GM19467 (cell line): Measurements from ENCODE around the gene RAPGEF5.

Experiments used
- ATAC-seq: cut with Tn5 transposase; IDR thresholded peaks from one replicate; pipeline ENCODE4 v1.9.1; 2021; ENCODE audit warnings: mild to moderate bottlenecking, moderate library complexity; ENCODE audit not compliant: unreplicated experiment

The RAPGEF5 gene

DNA sequence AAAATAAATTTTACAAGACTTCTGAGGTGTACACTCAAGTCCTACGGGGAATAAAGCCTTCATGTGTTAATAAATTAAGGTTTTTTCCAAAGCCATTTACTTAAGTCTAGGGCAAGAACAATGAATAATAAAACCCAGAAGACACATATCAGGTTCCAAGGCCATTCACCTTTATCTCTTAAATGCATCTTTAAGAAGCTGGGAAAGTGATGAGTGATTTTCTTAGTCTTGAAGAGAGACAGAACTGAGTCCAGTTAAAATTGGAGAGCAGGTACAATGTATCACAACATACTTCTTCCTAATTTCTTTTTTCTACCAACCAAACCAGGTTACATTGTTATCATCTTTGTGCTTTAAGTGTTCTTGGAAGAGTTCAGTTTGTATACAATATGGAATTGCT, 189.5 kb downstream of the RAPGEF5 start:
- ATAC-seq: no peak

DNA sequence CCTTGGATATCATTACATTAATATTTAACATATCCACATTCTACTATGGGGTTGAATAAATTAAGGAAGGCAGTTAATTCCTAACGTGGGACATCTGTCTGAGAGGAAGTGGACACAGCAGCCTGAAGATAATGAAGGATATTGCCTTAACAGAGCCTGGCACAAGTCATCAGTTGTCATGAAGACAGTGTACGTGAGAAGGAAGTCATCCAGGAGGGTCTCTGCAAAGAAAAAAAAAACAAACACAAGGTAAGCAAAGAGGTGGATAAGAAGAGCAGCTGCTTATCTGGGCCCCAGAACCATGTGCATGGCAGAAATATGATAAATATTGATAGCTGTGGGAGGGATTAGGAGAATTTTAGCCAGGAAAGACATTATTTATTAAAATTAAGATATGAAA, 190.0 kb downstream of the RAPGEF5 start:
- ATAC-seq: no peak

DNA sequence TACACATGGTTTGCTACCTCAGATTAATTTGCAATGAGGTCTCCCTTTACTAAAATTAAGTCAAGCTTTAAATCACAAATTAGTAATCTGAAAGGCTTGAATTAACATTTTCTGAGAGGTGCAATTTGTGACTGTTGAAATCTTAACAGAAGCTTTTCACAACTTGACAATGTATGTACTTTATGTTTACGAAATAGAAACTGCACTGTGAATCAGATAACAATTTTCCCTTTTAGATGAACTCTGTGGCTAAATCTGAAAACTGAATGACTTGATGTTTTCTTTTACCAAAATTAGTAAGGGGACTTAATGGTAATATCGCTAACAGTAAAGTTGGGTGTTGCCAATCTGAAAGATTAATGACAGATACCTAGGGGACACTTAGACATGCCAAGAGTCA, 197.6 kb downstream of the RAPGEF5 start:
- ATAC-seq: no peak

- no peak for ATAC-seq
These were observed 199.4 kb downstream of the RAPGEF5 start for GRCh38 chr7:22157552-22157951.

DNA sequence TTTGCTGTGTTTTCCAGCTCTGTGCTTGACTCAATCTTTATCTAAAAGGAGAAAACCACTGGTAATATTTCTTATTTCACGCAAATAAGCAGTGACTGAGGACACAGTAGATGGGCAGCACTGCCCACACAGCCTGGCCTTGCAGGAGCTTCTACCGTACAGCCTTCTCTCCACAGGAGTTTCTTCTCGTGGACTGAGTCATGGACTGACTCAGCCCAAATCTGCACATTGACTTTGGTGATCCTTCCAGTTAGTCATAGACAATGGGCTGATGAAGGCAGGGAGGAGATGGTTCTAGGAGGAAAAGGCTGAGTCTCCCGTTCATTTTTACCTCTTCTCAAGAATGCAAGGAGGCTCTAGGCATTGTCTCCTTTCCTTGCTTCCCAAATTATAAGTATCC, 200.7 kb downstream of the RAPGEF5 start:
- no peak for ATAC-seq

- ATAC-seq: no peak
These were observed 202.8 kb downstream of the RAPGEF5 start for GRCh38 chr7:22154143-22154529.

DNA sequence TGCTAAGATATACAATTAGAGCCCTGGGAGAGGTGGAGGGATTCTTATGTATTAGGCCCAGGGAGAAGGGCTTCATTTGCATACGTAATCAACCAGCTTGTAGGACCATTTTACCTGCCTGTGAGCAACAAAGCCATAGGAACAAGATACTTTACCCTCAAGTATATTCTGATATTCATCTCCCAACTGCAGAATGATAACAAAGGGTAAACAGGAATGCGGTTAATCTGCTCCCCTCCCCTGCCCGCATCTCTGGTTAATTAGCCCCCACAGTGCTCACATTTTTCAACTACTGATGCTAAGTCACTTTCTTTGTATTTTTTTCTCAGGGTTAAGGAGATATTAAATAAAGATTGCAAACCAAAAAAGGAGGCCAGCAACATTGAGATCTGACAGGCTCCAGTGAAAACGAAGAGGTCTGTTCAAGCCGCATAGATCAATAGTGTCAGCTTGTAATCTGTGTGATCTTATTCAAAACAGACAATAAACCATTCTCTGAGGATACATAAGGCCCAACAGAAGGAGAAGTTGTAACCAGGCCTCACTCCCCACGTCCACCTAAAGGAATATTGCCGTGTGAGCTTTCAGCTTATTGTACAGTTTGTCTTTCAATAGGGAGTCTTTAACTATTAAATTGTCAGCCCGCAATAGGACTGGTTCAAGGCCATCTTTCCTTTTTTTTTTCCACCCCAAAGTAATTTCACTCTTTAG, 203.4 kb downstream of the RAPGEF5 start:
- no peak for ATAC-seq

DNA sequence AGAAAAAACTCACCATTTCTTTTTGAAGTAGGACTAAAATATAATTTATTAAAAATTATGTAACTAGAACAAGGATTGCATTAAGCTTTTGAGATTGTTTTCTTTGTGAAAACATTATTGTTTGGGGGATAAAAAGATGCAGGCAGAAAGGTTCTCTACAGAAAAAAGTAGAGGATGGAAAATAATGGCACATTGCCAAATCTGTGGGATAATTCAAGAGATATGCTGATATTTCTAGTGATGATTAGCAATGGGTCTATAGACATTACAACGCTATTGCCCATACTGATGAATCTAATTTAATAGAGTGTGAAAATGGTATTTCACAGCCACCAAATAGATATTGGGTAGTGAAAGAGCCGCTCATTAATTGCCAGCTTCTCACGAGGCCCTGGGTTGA, 204.3 kb downstream of the RAPGEF5 start:
- ATAC-seq: no peak

DNA sequence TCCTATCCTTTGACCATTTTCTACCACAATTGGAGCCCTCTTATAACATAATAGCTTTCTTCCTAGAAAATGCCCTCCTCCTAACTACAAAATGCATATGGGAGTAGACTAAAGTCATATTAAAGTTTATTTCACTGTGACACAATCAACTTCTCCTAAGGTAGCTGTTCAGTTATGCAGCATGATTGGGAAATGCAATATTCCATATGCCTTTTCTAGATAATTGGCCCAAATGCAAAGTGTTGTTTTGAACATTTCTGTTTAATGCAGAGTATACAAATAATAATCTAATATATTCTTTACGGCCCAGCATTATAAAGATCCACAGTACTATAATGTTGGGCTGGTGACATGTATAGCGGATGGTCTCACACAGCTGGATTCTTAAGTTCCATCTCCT, 205.1 kb downstream of the RAPGEF5 start:
- no peak for ATAC-seq

DNA sequence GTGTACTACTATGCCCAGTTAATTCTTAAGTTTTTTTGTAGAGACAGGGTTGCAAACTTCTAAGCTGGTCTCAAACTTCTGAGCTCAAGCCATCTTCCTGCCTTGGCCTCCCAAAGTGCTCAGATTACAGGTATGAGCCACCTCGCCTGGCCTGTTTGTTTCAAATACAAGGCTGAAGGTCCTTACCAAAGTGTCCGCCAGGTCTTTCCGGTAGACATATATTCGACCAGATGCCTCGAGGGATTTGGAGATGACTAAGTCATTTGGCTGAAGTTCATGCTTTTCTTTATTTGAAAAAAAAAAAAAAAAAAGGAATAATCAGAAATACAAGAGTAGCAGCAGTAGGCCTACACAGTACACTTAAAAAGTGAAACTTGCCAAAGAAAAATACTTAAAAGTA, 206.7 kb downstream of the RAPGEF5 start:
- no peak for ATAC-seq

- no peak for ATAC-seq
These were observed 209.1 kb downstream of the RAPGEF5 start for GRCh38 chr7:22147868-22148267.

GRCh38 chr7:22146961-22147512, 209.9 kb downstream of the RAPGEF5 start:
- no peak for ATAC-seq

DNA sequence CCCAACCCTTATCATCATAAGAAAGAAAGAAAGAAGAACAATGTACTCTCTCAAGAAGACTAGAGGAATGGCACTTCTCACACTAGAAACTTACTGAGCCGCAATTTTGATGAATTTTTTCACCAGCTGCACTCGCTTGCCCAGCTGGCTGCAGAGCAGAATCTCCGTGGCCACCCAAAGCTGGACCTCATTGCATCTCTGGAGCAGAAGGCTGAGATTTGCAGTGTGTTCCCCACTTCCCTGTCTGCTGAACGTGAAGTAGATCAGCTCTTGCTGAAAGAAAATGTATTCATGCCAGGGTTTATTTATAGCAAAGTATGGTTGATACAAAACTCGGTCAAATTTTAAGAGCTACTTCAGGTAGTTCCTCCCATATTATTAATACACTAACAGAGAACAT, 212.0 kb downstream of the RAPGEF5 start:
- no peak for ATAC-seq

DNA sequence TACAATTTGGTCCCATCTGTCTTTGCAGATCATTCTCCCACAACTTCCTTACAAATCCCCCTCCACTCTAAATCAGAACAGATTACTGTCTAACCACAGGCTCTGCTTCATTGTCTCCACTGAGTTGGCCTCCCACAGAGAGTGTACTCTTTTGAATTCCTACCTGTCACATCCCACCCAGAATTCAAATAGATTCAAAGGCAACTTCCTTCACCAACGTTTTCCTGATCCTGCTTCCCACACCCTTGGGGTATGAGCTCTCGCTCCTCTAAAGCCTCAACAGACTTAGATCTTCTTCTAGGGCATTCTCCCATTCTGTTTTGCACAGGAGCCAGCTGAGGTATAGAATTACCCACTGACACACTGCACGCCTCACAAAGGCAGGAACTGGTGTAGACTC, 213.5 kb downstream of the RAPGEF5 start:
- no peak for ATAC-seq

- no peak for ATAC-seq
These were observed 214.4 kb downstream of the RAPGEF5 start for GRCh38 chr7:22142572-22142971.

DNA sequence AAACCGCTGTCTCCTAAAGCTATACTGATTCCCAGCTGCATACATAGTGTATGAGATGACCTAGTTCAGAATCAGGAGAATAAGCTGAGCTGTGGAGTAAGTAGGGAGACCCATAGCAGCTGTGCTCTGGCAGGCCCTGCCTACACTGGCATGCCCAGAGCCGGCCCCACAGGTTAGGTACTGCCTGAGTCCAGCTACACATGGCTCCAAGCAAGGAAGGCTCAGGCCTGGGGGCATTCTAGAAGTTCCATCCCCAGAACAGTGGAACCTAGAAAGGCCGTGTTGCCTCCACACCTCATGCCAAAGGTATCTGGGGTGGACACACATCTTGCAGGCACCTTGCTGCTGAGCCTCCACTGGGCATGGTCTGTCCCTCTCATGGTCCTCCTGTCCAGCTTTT, 215.6 kb downstream of the RAPGEF5 start:
- no peak for ATAC-seq

- no peak for ATAC-seq
These were observed 216.4 kb downstream of the RAPGEF5 start for GRCh38 chr7:22140578-22140977.

DNA sequence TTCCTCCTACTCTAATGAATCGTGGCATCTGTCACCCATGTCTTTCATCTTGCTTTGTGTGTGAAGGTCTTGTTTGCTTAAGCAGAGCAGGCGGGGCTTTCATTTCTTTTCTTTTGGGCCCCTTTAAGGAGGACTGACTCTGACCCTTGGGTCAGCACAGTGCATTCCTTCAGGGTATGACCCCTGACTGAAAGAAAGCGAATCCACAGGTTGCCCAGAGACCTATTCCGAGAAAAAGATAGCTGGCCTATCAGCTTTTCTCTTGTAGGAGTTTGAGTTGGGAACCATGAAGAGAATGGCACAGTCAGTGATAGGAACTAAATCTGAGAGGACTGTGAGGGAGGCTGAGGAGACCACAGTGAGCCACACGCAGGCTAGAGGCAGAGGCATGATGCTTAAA, 218.1 kb downstream of the RAPGEF5 start:
- ATAC-seq: no peak

- ATAC-seq: no peak
These were observed 218.8 kb downstream of the RAPGEF5 start for GRCh38 chr7:22138106-22138505.

- ATAC-seq: no peak
These were observed 219.5 kb downstream of the RAPGEF5 start for GRCh38 chr7:22137466-22137865.

DNA sequence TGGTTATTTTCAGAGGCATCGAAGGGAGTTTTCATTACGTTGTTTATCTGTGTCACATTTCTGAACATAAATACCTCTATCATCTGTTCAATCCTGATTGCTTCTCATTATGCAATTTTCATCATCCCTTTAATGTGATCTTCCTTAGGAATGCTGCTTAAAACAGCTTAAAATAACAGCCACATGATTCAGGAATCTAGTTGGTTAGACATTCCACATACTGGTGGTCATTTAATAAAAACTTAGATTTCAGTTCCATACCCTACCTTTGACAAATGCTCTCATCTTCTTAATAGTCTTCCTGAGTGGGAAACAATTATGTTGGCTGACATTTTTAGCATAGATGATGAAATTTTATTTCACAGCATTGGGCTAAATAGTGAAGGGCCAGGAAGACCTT, 219.9 kb downstream of the RAPGEF5 start:
- ATAC-seq: no peak

- ATAC-seq: no peak
These were observed 227.0 kb downstream of the RAPGEF5 start for GRCh38 chr7:22129819-22130580.
